Ovary (tissue), 3 donors: ENCODE data around the gene FIGN.

ENCODE experiments used
- CTCF ChIP-seq, 3 donors: fragments of 450-650 bp in 2 of 3; fragments of 200-600 bp in 1 of 3; IDR thresholded peaks; one replicate each; pipeline versions ENCODE4 v1.5.1 to v1.8.0; 2016 to 2022; ENCODE audit warnings: antibody characterized with exemption in 3 of 3, mild to moderate bottlenecking in 1 of 3
- EP300 ChIP-seq: sonication (generic); formaldehyde crosslinking; IDR thresholded peaks from one replicate; pipeline ENCODE4 v1.6.1; 2017; ENCODE audit warnings: antibody characterized with exemption
- POLR2A ChIP-seq: fragments of 450-650 bp; IDR thresholded peaks from one replicate; pipeline ENCODE4 v1.6.1; 2017; ENCODE audit warnings: antibody characterized with exemption, mild to moderate bottlenecking, moderate library complexity
- donor health status: DM: no; HTN: no; CAD: no.

GRCh38 chr2:163723881-163724280, 11.9 kb downstream of the FIGN start:
- TF ChIP-seq CTCF (IDR thresholded peaks at IDR 0.05) (no peak), POLR2A (no peak), EP300 (no peak)
